GM12872 (cell line): ENCODE measurements around the gene NATD1.

Experiments used
- CTCF ChIP-seq: IDR thresholded peaks from 3 replicates; pipeline ENCODE4 v1.5.1; 2011; ENCODE audit warnings: low read depth, mild to moderate bottlenecking, low read length, moderate library complexity; ENCODE audit not compliant: insufficient read depth

The NATD1 gene

DNA sequence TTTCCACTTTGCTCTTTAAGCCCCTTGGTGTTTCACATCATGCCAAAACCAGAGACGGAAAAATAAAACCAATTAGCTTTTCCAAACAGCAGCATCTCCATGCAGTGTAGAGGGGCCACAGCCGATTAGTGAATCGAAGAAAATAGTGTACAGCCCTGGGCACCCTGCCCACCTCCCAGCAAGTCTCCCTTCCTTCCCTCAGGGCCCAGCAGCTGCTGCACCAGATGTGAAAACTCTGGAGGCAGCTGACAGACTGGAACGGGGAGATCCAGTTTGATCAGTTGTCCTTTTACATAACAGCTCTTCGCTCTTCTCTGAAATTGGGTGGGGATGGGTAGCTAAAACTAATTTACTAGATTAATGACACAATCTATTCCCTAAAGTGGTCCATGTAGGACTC, 58.5 kb downstream of the NATD1 start:
- no peak for TF ChIP-seq CTCF

GRCh38 chr17:21194226-21194625, 59.0 kb downstream of the NATD1 start:
- no peak for TF ChIP-seq CTCF

DNA sequence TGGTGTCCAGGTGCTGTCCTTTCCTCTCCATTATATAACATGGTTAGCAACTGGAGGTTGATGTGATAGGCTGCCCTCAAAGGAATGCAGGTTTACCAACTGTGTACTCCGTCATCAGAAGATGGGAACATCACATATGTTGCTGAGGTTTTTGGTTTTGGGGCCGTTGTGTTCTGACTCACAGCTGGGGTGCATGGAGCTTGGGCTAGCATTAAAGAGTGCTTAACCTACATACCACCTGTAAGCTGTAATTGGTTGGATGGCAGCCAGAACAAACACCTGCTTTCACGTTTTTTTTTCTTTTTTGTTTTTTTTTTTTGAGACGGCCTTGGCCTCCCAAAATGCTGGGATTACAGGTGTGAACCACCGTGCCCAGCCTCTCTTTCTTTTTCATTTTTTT, 60.2 kb downstream of the NATD1 start:
- no peak for TF ChIP-seq CTCF

- TF ChIP-seq CTCF: no peak
Observed at GRCh38 chr17:21191698-21192097, 61.5 kb downstream of the NATD1 start.

DNA sequence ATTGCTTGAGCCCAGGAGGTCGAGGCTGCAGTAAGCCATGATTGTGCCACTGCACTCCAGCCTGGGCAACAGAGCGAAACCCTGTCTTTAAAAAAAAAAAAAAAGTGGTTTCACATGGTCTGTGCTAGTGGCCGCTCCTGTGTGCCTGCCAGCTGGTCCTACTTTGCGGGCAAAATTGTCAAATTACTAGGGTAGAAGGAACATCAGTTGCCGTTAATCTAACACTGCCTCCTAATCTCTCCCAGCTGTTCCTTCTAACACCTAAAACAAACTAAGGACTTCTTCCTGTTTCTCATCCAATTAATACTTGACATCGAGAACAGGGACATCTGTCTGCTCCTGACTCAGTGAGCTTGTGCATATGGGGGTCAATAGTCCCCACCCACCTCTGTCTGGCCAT, 63.1 kb downstream of the NATD1 start:
- no peak for TF ChIP-seq CTCF

DNA sequence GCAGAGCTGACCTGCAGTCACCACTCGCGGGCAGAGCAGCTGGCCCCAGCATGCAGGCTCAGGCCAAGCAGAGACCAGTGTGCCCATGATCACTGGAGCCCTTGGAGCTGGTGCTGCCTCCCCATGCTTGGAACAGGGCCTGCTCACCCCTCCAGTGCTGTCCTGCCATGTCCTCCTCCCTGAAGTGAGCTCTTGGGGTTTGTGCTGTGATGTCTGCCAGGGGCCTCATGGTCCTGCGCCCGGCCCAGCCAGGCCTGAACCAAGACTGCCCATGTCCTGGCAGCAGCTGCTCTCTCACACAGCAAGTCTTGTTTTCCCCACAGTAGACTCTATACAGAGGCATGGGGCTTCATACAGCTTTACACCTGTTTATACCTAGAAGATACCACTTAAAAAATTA, 63.8 kb downstream of the NATD1 start:
- TF ChIP-seq CTCF: no peak
